Activated CD8-positive, alpha-beta memory T cell treated with anti-CD3 and anti-CD28 coated beads, Interleukin-2, amount 50 U/mL, for 4 hours (primary cell): ENCODE results near the gene TBKBP1.
"Not testable (repeated sequence)": the region's sequence is repeated elsewhere in the genome, so short reads cannot be mapped to it uniquely, and the experiment has no call there.

Experiments used
- DNase-seq: peaks from one replicate; pipeline ENCODE4 v3.0.0-alpha.2; 2020

Gene TBKBP1

GRCh38 chr17:47735139-47735464 is 41.1 kb downstream of the TBKBP1 start:
- DNase-seq: no peak

GRCh38 chr17:47735536-47736011 is 41.6 kb downstream of the TBKBP1 start:
- peak; percentile 14 for DNase-seq

- DNase-seq: peak; percentile 15
These were observed 42.8 kb downstream of the TBKBP1 start for GRCh38 chr17:47736501-47737495.

GRCh38 chr17:47738178-47738577 is 44.2 kb downstream of the TBKBP1 start:
- peak; percentile 8 for DNase-seq

GRCh38 chr17:47739150-47739549 is 45.2 kb downstream of the TBKBP1 start:
- DNase-seq: no peak

- DNase-seq: not testable (repeated sequence)
These were observed 46.0 kb downstream of the TBKBP1 start for GRCh38 chr17:47739945-47740344.

- no peak for DNase-seq
These were observed 47.3 kb downstream of the TBKBP1 start for GRCh38 chr17:47741109-47741792.

- DNase-seq: no peak
These were observed 47.8 kb downstream of the TBKBP1 start for GRCh38 chr17:47741793-47742145.

- peak; percentile 58 for DNase-seq
These were observed 48.6 kb downstream of the TBKBP1 start for GRCh38 chr17:47742319-47743181.

GRCh38 chr17:47744168-47745036 is 50.4 kb downstream of the TBKBP1 start:
- no peak for DNase-seq

GRCh38 chr17:47745037-47745380 is 51.0 kb downstream of the TBKBP1 start:
- DNase-seq: no peak

GRCh38 chr17:47751471-47751870 is 57.5 kb downstream of the TBKBP1 start:
- DNase-seq: no peak

GRCh38 chr17:47757386-47757785 is 63.4 kb downstream of the TBKBP1 start:
- no peak for DNase-seq

- DNase-seq: no peak
These were observed 66.6 kb downstream of the TBKBP1 start for GRCh38 chr17:47760409-47761140.
